DND-41 (cell line): ENCODE results near the gene TMEM106C.

ENCODE experiments used
- EZH2 ChIP-seq: IDR thresholded peaks from 3 replicates; pipeline ENCODE4 v1.6.1; 2012; ENCODE audit warnings: borderline replicate concordance, low read depth, mild to moderate bottlenecking, moderate library complexity, low read length, inconsistent platforms; ENCODE audit not compliant: severe bottlenecking
- TF ChIP-seq, protein P1 (sequence below): IDR thresholded peaks from 2 replicates; pipeline ENCODE4 v1.5.1; 2012; ENCODE audit warnings: borderline replicate concordance, low read length, moderate library complexity, mild to moderate bottlenecking; ENCODE audit not compliant: poor library complexity, severe bottlenecking; ENCODE audit errors: extremely low read depth

DNA sequence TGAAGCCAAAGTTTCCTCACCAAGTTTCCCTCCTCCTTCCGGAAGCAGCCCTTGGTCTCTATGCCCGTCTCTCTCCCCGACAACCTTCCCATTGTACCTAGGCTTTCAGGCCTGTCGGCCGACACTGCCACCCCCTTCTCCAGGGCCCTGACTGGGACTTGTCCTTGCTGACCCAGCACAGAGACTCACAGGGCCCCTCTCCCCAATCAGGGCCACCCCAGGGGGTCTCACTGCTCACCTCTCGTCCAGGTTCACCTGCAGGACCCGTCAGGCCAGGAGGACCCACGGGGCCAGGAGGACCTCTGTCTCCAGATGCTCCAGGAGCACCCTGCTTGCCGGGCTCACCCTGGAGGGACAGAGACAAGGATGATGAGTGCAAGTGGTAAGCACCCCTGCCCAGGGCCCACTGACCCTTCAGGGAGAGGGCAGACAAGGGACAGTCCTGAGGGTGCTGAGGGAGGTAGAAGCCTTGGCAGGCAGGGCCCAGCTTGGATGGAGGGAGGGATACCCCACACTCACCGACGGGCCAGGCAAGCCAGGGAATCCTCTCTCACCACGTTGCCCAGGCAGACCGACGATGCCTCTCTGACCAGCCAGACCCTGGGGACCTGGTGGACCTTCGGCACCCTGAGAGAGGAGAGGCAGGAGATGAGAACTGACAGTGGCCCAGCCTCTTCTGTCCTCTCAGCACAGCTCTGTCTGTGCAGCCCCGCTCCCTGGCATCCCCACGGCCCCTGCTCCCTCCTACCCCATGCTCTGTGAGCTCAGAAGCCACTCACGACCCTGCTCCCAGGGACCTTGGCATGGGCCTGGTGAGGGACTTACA is 14.6 kb downstream of the TMEM106C start:
- TF ChIP-seq, protein P1, sequence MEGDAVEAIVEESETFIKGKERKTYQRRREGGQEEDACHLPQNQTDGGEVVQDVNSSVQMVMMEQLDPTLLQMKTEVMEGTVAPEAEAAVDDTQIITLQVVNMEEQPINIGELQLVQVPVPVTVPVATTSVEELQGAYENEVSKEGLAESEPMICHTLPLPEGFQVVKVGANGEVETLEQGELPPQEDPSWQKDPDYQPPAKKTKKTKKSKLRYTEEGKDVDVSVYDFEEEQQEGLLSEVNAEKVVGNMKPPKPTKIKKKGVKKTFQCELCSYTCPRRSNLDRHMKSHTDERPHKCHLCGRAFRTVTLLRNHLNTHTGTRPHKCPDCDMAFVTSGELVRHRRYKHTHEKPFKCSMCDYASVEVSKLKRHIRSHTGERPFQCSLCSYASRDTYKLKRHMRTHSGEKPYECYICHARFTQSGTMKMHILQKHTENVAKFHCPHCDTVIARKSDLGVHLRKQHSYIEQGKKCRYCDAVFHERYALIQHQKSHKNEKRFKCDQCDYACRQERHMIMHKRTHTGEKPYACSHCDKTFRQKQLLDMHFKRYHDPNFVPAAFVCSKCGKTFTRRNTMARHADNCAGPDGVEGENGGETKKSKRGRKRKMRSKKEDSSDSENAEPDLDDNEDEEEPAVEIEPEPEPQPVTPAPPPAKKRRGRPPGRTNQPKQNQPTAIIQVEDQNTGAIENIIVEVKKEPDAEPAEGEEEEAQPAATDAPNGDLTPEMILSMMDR: no peak
- no peak for TF ChIP-seq EZH2
